Stomach (tissue), 9 donors: Measurements from ENCODE around the gene CTIF. TPM values are rescaled to one million over a fixed set of nuclear protein-coding genes. Genes with fewer than 3 reads are reported as not detected.

Source experiments
- DNase-seq, 2 donors: peaks; one replicate each; pipeline versions ENCODE4 v3.0.0 to v3.0.0-alpha.2; 2013 to 2019
- H3K27ac ChIP-seq, 5 donors: fragments of 200-600 bp in 4 of 5; sonication (generic) in 4 of 5; one replicate each; pipeline ENCODE4 v1.5.1; 2013 to 2019; ENCODE audit warnings: mild to moderate bottlenecking in 1 of 5, moderate library complexity in 1 of 5
- H3K27me3 ChIP-seq, 3 donors: fragments of 200-600 bp; sonication (generic); one replicate each; pipeline ENCODE4 v1.5.1; 2017 to 2019; ENCODE audit warnings: mixed run types in 1 of 3
- H3K36me3 ChIP-seq, 4 donors: fragments of 200-600 bp; sonication (generic); 1 replicate in 3 of 4; 2 replicates in 1 of 4; pipeline ENCODE4 v1.5.1; 2016 to 2019
- H3K4me1 ChIP-seq, 4 donors: fragments of 200-600 bp; sonication (generic); one replicate each; pipeline ENCODE4 v1.5.1; 2016 to 2019
- H3K4me3 ChIP-seq, 4 donors: fragments of 200-600 bp; sonication (generic) in 3 of 4; one replicate each; pipeline ENCODE4 v1.5.1; 2016 to 2019; ENCODE audit warnings: mild to moderate bottlenecking in 1 of 4
- H3K9me3 ChIP-seq, 4 donors: fragments of 200-600 bp; sonication (generic); one replicate each; pipeline ENCODE4 v1.5.1; 2016 to 2019
- CTCF ChIP-seq, 7 experiments: fragments of 450-650 bp in 4 of 7; fragments of 200-600 bp in 3 of 7; sonication (generic) in 3 of 7; IDR thresholded peaks; one replicate each; pipeline ENCODE4 v1.5.1; 2016 to 2019; ENCODE audit warnings: antibody characterized with exemption in 7 of 7, control low read depth in 2 of 7, mild to moderate bottlenecking in 1 of 7
- EP300 ChIP-seq: sonication (generic); formaldehyde crosslinking; IDR thresholded peaks from one replicate; pipeline ENCODE4 v1.6.1; 2017; ENCODE audit warnings: antibody characterized with exemption
- POLR2A ChIP-seq, 4 donors: fragments of 450-650 bp; IDR thresholded peaks; one replicate each; pipeline ENCODE4 v1.6.1; 2016; ENCODE audit warnings: antibody characterized with exemption in 4 of 4, control low read depth in 2 of 4, mild to moderate bottlenecking in 1 of 4, moderate library complexity in 1 of 4
- POLR2AphosphoS5 ChIP-seq, 3 donors: sonication (generic); formaldehyde crosslinking; IDR thresholded peaks; one replicate each; pipeline ENCODE4 v1.6.1; 2016; ENCODE audit warnings: antibody characterized with exemption in 3 of 3
- WGBS, 5 donors: extraction: QIAGEN DNeasy Blood & Tissue Kit in 3 of 5; methylation state at CpG; one replicate each; pipeline versions ENCODE4 v1.1.5 to v1.1.7; 2013 to 2018; 5-methylcytosine and 5-hydroxymethylcytosine counted together
- intact Hi-C: fragments of 100-400 bp; cut with DNase I; formaldehyde crosslinking; loops from one replicate; pipeline ENCODE4 v1.15.1; 2023; ENCODE audit warnings: low total_unique reads
- polyA plus RNA-seq, 3 donors: library from polyadenylated mRNA; stranded (reverse); fragments of 200-250 nt; gene quantifications; one replicate each; pipeline ENCODE4 v1.2.3, GENCODE V29; 2013
- total RNA-seq, 5 donors: library from RNA; depleted of rRNA; stranded (reverse); fragments of >200 nt; gene quantifications; one replicate each; pipeline versions ENCODE4 v1.1.0 to v1.2.3, GENCODE V29; 2014 to 2016
- donor health status: healthy with polysubstance abuse.
- donor health status: Bipolar disorder and iron deficiency.
- donor health status: healthy.

CTIF gene
- total and polyA plus RNA-seq, 8 donors: 16.3 to 105 (median 30.3) TPM

GRCh38 chr18:48611203-48611602, 72.4 kb downstream of the CTIF start:
- 82 to 92% (median 88%) methylated on average over 5 of the region's 5 CpGs for WGBS, 5 donors
- TF ChIP-seq POLR2A (IDR thresholded peaks at IDR 0.05) (no peak), POLR2AphosphoS5 (IDR thresholded peaks at IDR 0.05) (no peak), EP300 (no peak), CTCF (IDR thresholded peaks at IDR 0.05) (no peak)

GRCh38 chr18:48611785-48612480, 73.1 kb downstream of the CTIF start:
- TF ChIP-seq POLR2A (IDR thresholded peaks at IDR 0.05) (no peak), POLR2AphosphoS5 (IDR thresholded peaks at IDR 0.05) (no peak), EP300 (no peak), CTCF (IDR thresholded peaks at IDR 0.05) (no peak)
- 69 to 79% (median 76%) methylated on average over 7 to 10 of the region's 10 CpGs for WGBS, 5 donors
- DNase-seq: no peak
- no peaks in the 10 kb centered on the region for H3K27me3 ChIP-seq
- no peak overlapping the region for H3K4me3 ChIP-seq
- H3K4me1 ChIP-seq: peaks cover 15 to 60% (median 32%) of the 10 kb centered on the region in 4 donors
- intact Hi-C loops: no loop called here
- no peak overlapping the region for H3K27ac ChIP-seq
- no peaks in the 10 kb centered on the region for H3K9me3 ChIP-seq
- H3K36me3 ChIP-seq: no peaks in the 10 kb centered on the region

More at GRCh38 chr18:48611203-48611602, 72.4 kb downstream of the CTIF start:
- H3K27ac ChIP-seq: no peak overlapping the region
- intact Hi-C loops: no loop called here
- no peak for DNase-seq
- no peaks in the 10 kb centered on the region for H3K9me3 ChIP-seq
- H3K36me3 ChIP-seq: no peaks in the 10 kb centered on the region
- no peaks in the 10 kb centered on the region for H3K27me3 ChIP-seq
- no peak overlapping the region for H3K4me3 ChIP-seq
- peaks cover 9 to 55% (median 26%) of the 10 kb centered on the region in 4 donors for H3K4me1 ChIP-seq

- H3K4me1 ChIP-seq: peaks cover 15 to 63% (median 33%) of the 10 kb centered on the region in 4 donors
- H3K36me3 ChIP-seq: no peaks in the 10 kb centered on the region
- no peak overlapping the region for H3K4me3 ChIP-seq
- TF ChIP-seq POLR2AphosphoS5 (IDR thresholded peaks at IDR 0.05) (no peak), POLR2A (IDR thresholded peaks at IDR 0.05) (no peak), EP300 (no peak), CTCF (IDR thresholded peaks at IDR 0.05) (no peak)
- no peaks in the 10 kb centered on the region for H3K9me3 ChIP-seq
- H3K27me3 ChIP-seq: no peaks in the 10 kb centered on the region
- peak overlapping the region in 1 of 5 donors; percentile 65 for H3K27ac ChIP-seq
- WGBS, 5 donors: 92 to 96% (median 95%) methylated on average over 6 of the region's 6 CpGs; no CpG with 5 or more reads in 1 of the 5 donors
- intact Hi-C loops: no loop called here
- no peak for DNase-seq
These were observed 73.7 kb downstream of the CTIF start for GRCh38 chr18:48612511-48612910.

- Histone ChIP-seq H3K9me3 (no peaks in the 10 kb centered on the region), H3K36me3 (no peaks in the 10 kb centered on the region), H3K4me3 (no peak overlapping the region), H3K4me1 (peaks cover 15 to 63% (median 35%) of the 10 kb centered on the region in 4 donors), H3K27me3 (no peaks in the 10 kb centered on the region), H3K27ac (peak overlapping the region in 3 of 5 donors; percentile 49 to 65 (median 55))
- TF ChIP-seq EP300 (no peak), CTCF (IDR thresholded peaks at IDR 0.05) (no peak), POLR2AphosphoS5 (IDR thresholded peaks at IDR 0.05) (no peak), POLR2A (IDR thresholded peaks at IDR 0.05) (no peak)
- intact Hi-C loops: no loop called here
- DNase-seq: no peak
- 61 to 81% (median 67%) methylated on average over 4 of the region's 4 CpGs for WGBS, 5 donors
These were observed 74.1 kb downstream of the CTIF start for GRCh38 chr18:48612917-48613316.
